ENCODE data around the gene BHLHA9. TPM values are rescaled to one million over a fixed set of nuclear protein-coding genes. Genes with fewer than 3 reads are reported as not detected.
A peak's percentile ranks its signal among the peaks of the same experiment; 100 is the strongest.

The BHLHA9 gene
- polyA plus RNA-seq, 2 of the 4 experiments (the other 2 are of a cell fraction) = not detected

DNA sequence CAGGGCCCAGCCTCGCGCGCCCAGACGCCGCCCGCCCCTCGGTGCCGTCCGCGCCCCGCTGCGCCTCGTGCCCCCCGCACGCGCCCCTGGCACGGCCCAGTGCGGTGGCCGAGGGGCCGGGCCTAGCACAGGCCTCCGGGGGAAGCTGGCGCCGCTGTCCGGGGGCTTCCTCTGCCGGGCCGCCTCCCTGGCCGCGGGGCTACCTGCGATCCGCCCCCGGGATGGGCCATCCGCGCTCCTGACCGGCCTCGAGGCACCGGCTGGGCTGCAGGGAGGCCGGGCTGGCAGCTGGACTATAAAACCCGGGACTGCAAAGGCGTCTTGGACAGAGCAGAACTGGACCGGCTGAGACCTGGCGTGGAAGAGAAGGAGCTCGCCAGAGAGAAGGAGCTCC is 783 bp downstream of the BHLHA9 start:
- ATAC-seq (no peak), DNase-seq (ENCODE audit: low read depth in 1 of 2, low spot score in 1 of 2) (no peak), FAIRE-seq (no peak)
- CTCF ChIA-PET = interaction anchor here (0.9 to 6.7 kb wide), 4 partner anchors 18 to 359 kb away, joined by 3 to 40 read pairs (median 6); no protein-coding TSS in a partner anchor
- no peak overlapping the region for H3K4me3 ChIP-seq
- H3K4me1 ChIP-seq = peaks cover 13% of the 10 kb centered on the region; the same call in 2 of the 3 replicates
- TF ChIP-seq GATA3 (IDR thresholded peaks at IDR 0.05; ENCODE audit: borderline replicate concordance) (no peak), TP53 (CRISPR knock-in tag; IDR thresholded peaks at IDR 0.05) (no peak), HEYL (CRISPR knock-in tag; IDR thresholded peaks at IDR 0.05) (no peak), RAD21 (conservative IDR thresholded peaks at IDR 0.05 in 1 of 2, IDR thresholded peaks at IDR 0.05 in 1 of 2) (no peak), POLR2A (IDR thresholded peaks at IDR 0.05; ENCODE audit: low read length) (no peak), JUNB (IDR thresholded peaks at IDR 0.05) (no peak), POLR2AphosphoS2 (conservative IDR thresholded peaks at IDR 0.05; ENCODE audit: low read length) (no peak), EP300 (IDR thresholded peaks at IDR 0.05) (no peak), SREBF2 (IDR thresholded peaks at IDR 0.05) (no peak)
- TF ChIP-seq, protein P1, sequence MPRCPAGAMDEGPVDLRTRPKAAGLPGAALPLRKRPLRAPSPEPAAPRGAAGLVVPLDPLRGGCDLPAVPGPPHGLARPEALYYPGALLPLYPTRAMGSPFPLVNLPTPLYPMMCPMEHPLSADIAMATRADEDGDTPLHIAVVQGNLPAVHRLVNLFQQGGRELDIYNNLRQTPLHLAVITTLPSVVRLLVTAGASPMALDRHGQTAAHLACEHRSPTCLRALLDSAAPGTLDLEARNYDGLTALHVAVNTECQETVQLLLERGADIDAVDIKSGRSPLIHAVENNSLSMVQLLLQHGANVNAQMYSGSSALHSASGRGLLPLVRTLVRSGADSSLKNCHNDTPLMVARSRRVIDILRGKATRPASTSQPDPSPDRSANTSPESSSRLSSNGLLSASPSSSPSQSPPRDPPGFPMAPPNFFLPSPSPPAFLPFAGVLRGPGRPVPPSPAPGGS (IDR thresholded peaks at IDR 0.05) = no peak
- H3K9me3 ChIP-seq = no peaks in the 10 kb centered on the region
- no peak overlapping the region for H3K27ac ChIP-seq
- 84% methylated on average over 16 of the region's 42 CpGs for WGBS (ENCODE audit: missing lambda C conversion rate)
- POLR2A ChIA-PET = no interaction called here
- H3K4me2 ChIP-seq = no peak overlapping the region

DNA sequence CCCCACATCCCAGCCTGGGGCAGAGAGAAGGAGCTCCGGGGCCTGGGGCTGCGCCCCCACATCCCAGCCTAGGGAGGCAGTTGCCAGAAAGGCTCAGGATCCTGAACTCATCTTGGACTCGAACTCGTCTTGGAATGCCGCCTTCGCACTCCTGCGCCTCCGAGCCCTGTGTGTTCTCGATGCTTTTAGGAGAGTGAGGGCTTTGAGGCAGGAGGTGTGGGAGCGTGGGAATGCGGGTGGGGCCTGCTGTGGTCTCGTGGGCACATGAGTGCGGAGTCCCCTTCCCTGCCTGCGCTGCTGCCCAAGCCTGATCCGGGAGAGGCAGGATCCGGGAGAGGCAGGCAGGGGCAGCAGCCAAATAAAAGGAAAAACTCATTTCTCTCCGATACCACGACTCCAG is 1.2 kb downstream of the BHLHA9 start:
- H3K4me2 ChIP-seq = no peak overlapping the region
- CTCF ChIA-PET = interaction anchor here (0.8 to 6.7 kb wide), 5 partner anchors 18 to 358 kb away, joined by 3 to 40 read pairs (median 3); no protein-coding TSS in a partner anchor
- H3K4me1 ChIP-seq = peaks cover 15% of the 10 kb centered on the region; the same call in 2 of the 3 replicates
- no peak overlapping the region for H3K27ac ChIP-seq
- TF ChIP-seq FOSL2 (IDR thresholded peaks at IDR 0.05) (no peak), FOSL2 (CRISPR knock-in tag; IDR thresholded peaks at IDR 0.05) (no peak), ESRRA (IDR thresholded peaks at IDR 0.05; ENCODE audit: borderline replicate concordance, low read length) (no peak), MAZ (IDR thresholded peaks at IDR 0.05; ENCODE audit: borderline replicate concordance, low read depth, low read length) (no peak), HEYL (CRISPR knock-in tag; IDR thresholded peaks at IDR 0.05) (no peak), FOXS1 (CRISPR knock-in tag; IDR thresholded peaks at IDR 0.05) (no peak), SREBF2 (IDR thresholded peaks at IDR 0.05) (no peak)
- TF ChIP-seq, protein P2, sequence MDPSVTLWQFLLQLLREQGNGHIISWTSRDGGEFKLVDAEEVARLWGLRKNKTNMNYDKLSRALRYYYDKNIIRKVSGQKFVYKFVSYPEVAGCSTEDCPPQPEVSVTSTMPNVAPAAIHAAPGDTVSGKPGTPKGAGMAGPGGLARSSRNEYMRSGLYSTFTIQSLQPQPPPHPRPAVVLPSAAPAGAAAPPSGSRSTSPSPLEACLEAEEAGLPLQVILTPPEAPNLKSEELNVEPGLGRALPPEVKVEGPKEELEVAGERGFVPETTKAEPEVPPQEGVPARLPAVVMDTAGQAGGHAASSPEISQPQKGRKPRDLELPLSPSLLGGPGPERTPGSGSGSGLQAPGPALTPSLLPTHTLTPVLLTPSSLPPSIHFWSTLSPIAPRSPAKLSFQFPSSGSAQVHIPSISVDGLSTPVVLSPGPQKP (IDR thresholded peaks at IDR 0.05; ENCODE audit: low read depth, low read length) = no peak
- H3K4me3 ChIP-seq = no peak overlapping the region
- DNase-seq (ENCODE audit: low read depth in 1 of 2, low spot score in 1 of 2) (no peak), FAIRE-seq (no peak), ATAC-seq (no peak)
- POLR2A ChIA-PET = no interaction called here
- whole genome bisulfite sequencing (ENCODE audit: missing lambda C conversion rate) = 80% methylated on average over 18 of the region's 18 CpGs
- H3K9me3 ChIP-seq = no peaks in the 10 kb centered on the region

DNA sequence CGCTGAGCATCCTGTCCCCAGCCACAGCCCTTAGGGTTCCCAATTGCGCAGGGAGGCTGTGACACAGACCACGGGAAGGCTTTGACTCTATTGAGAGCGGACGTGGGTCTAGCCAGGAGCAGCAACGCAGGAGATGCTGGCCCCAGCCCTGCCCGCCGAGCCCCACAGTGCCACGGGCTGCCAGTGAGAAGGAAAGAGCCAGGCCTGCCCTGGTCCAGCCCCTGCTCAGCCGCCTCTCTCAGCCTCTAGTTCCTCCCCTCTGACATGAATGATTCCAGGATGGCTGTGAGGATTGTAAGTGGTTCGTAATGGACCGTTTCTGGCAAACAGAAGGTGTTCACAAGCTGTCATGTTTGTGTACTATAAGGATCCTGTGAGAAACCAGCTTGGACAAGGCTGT is 2.5 kb downstream of the BHLHA9 start:
- CTCF ChIA-PET = interaction anchor here (1.0 to 6.7 kb wide), 7 partner anchors 9 to 357 kb away, joined by 3 to 40 read pairs (median 5); no protein-coding TSS in a partner anchor
- H3K27ac ChIP-seq = no peak overlapping the region
- no peak overlapping the region for H3K4me2 ChIP-seq
- TF ChIP-seq GATA3 (IDR thresholded peaks at IDR 0.05; ENCODE audit: borderline replicate concordance) (no peak), ZSCAN20 (CRISPR knock-in tag; IDR thresholded peaks at IDR 0.05) (no peak), ZC3H11A (IDR thresholded peaks at IDR 0.05) (no peak), RARB (CRISPR knock-in tag; IDR thresholded peaks at IDR 0.05) (no peak), PHF8 (IDR thresholded peaks at IDR 0.05; ENCODE audit: borderline replicate concordance, low read depth) (no peak), ZFP36 (IDR thresholded peaks at IDR 0.05; ENCODE audit: borderline replicate concordance, partially characterized antibody) (no peak), NPAS2 (CRISPR knock-in tag; IDR thresholded peaks at IDR 0.05; ENCODE audit: borderline replicate concordance) (no peak), EHF (CRISPR knock-in tag; IDR thresholded peaks at IDR 0.05) (no peak), RNF2 (IDR thresholded peaks at IDR 0.05; ENCODE audit: borderline replicate concordance, low read depth) (no peak)
- TF ChIP-seq, protein P3, sequence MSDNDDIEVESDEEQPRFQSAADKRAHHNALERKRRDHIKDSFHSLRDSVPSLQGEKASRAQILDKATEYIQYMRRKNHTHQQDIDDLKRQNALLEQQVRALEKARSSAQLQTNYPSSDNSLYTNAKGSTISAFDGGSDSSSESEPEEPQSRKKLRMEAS (IDR thresholded peaks at IDR 0.05) = no peak
- DNase-seq (ENCODE audit: low read depth in 1 of 2, low spot score in 1 of 2) = no peak
- no peaks in the 10 kb centered on the region for H3K9me3 ChIP-seq
- H3K4me1 ChIP-seq = peaks cover 11% of the 10 kb centered on the region; the same call in 2 of the 3 replicates
- ATAC-seq = peak in 1 of 2 experiments; percentile 8; a peak in 2 of 6 replicates
- no peak overlapping the region for H3K4me3 ChIP-seq
- no peak for FAIRE-seq
- 73% methylated on average over 12 of the region's 12 CpGs for WGBS (ENCODE audit: missing lambda C conversion rate)
- POLR2A ChIA-PET = no interaction called here
